ENCODE data around the gene LAPTM4A. TPM values are rescaled to one million over a fixed set of nuclear protein-coding genes. Genes with fewer than 3 reads are reported as not detected.

The LAPTM4A gene
- total RNA-seq, 1 experiment from 2014 or later = 129 TPM

DNA sequence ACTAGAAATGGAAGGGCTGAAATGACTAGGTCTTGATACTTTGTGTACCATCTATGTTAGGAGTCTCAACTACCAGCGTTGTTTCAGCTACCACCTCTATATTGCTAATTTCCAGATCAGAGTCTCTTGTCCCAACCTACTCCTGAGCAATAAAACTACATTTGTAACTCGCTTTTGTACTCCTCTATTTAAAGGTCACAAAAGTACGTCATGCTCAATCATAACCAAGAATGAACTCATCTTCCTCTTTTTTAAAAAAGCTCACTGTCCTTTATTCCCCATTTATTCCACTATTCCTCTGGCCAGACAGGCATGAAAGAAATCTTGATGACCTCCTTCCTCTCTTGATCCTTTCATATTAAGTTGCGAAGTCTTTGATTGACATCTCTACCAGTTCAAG, 27.7 kb downstream of the LAPTM4A start:
- Mint-ChIP-seq H3K4me3 (ENCODE audit: low read depth, unreplicated experiment) (no peak overlapping the region), H3K27me3 (ENCODE audit: unreplicated experiment) (no peaks in the 10 kb centered on the region), H3K36me3 (ENCODE audit: insufficient read depth, unreplicated experiment) (peaks cover 5% of the 10 kb centered on the region), H3K4me1 (ENCODE audit: low read depth, unreplicated experiment) (peaks cover 8% of the 10 kb centered on the region), H3K27ac (ENCODE audit: unreplicated experiment) (no peak overlapping the region), H3K9me3 (ENCODE audit: low read depth, unreplicated experiment) (peaks cover 11% of the 10 kb centered on the region)
- intact Hi-C loops (cut with micrococcal nuclease; ENCODE audit: unreplicated experiment) = no loop called here
- no peak for DNase-seq
- TF ChIP-seq CTCF (IDR thresholded peaks at IDR 0.05; ENCODE audit: unreplicated experiment) = no peak
- CTCF ChIA-PET = interaction anchor here (0.6 kb wide), 1 partner anchor 356 kb away, joined by 4 read pairs; no protein-coding TSS in a partner anchor
- BruUV-seq (replicated peaks) = no TSS peak

- CTCF ChIA-PET = no interaction called here
- Mint-ChIP-seq H3K36me3 (ENCODE audit: insufficient read depth, unreplicated experiment) (no peaks in the 10 kb centered on the region), H3K27ac (ENCODE audit: unreplicated experiment) (no peak overlapping the region), H3K27me3 (ENCODE audit: unreplicated experiment) (no peaks in the 10 kb centered on the region), H3K9me3 (ENCODE audit: low read depth, unreplicated experiment) (peaks cover 11% of the 10 kb centered on the region), H3K4me1 (ENCODE audit: low read depth, unreplicated experiment) (no peaks in the 10 kb centered on the region), H3K4me3 (ENCODE audit: low read depth, unreplicated experiment) (no peak overlapping the region)
- no peak for DNase-seq
- no peak for TF ChIP-seq CTCF (IDR thresholded peaks at IDR 0.05; ENCODE audit: unreplicated experiment)
- no TSS peak for BruUV-seq (replicated peaks)
- intact Hi-C loops (cut with micrococcal nuclease; ENCODE audit: unreplicated experiment) = no loop called here
Observed at GRCh38 chr2:20021405-20022009, 29.9 kb downstream of the LAPTM4A start.

DNA sequence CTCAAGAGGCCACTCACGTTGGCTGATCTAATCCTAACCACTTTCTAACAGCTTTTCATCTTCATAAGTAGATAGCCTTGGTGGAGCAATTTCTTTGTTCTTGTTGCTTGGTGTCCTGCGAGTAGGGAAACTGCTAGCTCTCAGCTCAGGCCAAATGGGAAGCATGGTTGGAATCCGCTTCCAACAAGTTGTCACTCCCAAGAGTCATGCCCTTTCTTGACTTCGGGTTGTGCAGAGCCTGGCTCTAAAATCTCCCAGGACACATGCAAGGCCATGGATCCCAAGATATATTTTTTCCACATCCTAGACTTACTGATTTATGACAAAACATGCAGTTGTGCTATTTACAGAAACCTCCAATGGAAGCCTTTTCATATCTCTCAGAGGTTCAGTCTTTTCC, 31.7 kb downstream of the LAPTM4A start:
- H3K27ac Mint-ChIP-seq (ENCODE audit: unreplicated experiment) = no peak overlapping the region

GRCh38 chr2:20018601-20019152, 32.8 kb downstream of the LAPTM4A start:
- no peaks in the 10 kb centered on the region for H3K27me3 Mint-ChIP-seq (ENCODE audit: unreplicated experiment)
- no peaks in the 10 kb centered on the region for H3K36me3 Mint-ChIP-seq (ENCODE audit: insufficient read depth, unreplicated experiment)
- no TSS peak for BruUV-seq (replicated peaks)
- intact Hi-C loops (cut with micrococcal nuclease; ENCODE audit: unreplicated experiment) = no loop called here
- no peak for DNase-seq
- no peak for TF ChIP-seq CTCF (IDR thresholded peaks at IDR 0.05; ENCODE audit: unreplicated experiment)
- peaks cover 17% of the 10 kb centered on the region for H3K9me3 Mint-ChIP-seq (ENCODE audit: low read depth, unreplicated experiment)
- no peak overlapping the region for H3K4me3 Mint-ChIP-seq (ENCODE audit: low read depth, unreplicated experiment)
- H3K4me1 Mint-ChIP-seq (ENCODE audit: low read depth, unreplicated experiment) = no peaks in the 10 kb centered on the region
- H3K27ac Mint-ChIP-seq (ENCODE audit: unreplicated experiment) = no peak overlapping the region
- CTCF ChIA-PET = no interaction called here

More for the DNA sequence above, 31.7 kb downstream of the LAPTM4A start:
- H3K9me3 Mint-ChIP-seq (ENCODE audit: low read depth, unreplicated experiment) = peaks cover 11% of the 10 kb centered on the region
- H3K4me1 Mint-ChIP-seq (ENCODE audit: low read depth, unreplicated experiment) = no peaks in the 10 kb centered on the region
- DNase-seq = no peak
- no TSS peak for BruUV-seq (replicated peaks)
- CTCF ChIA-PET = interaction anchor here (0.7 kb wide), 1 partner anchor 15 kb away, joined by 3 read pairs; no protein-coding TSS in a partner anchor
- H3K36me3 Mint-ChIP-seq (ENCODE audit: insufficient read depth, unreplicated experiment) = no peaks in the 10 kb centered on the region
- no peak for TF ChIP-seq CTCF (IDR thresholded peaks at IDR 0.05; ENCODE audit: unreplicated experiment)
- no peak overlapping the region for H3K4me3 Mint-ChIP-seq (ENCODE audit: low read depth, unreplicated experiment)
- no peaks in the 10 kb centered on the region for H3K27me3 Mint-ChIP-seq (ENCODE audit: unreplicated experiment)
- intact Hi-C loops (cut with micrococcal nuclease; ENCODE audit: unreplicated experiment) = no loop called here

Data from Calu3 (cell line).